HG02943 (cell line): ENCODE data around the gene ZNF513.
"Not testable (repeated sequence)": the region's sequence is repeated elsewhere in the genome, so short reads cannot be mapped to it uniquely, and the experiment has no call there.

ENCODE experiments used
- ATAC-seq: cut with Tn5 transposase; IDR thresholded peaks from one replicate; pipeline ENCODE4 v1.9.1; 2021; ENCODE audit warnings: mild to moderate bottlenecking, low read depth, moderate library complexity; ENCODE audit not compliant: unreplicated experiment

ZNF513 gene

DNA sequence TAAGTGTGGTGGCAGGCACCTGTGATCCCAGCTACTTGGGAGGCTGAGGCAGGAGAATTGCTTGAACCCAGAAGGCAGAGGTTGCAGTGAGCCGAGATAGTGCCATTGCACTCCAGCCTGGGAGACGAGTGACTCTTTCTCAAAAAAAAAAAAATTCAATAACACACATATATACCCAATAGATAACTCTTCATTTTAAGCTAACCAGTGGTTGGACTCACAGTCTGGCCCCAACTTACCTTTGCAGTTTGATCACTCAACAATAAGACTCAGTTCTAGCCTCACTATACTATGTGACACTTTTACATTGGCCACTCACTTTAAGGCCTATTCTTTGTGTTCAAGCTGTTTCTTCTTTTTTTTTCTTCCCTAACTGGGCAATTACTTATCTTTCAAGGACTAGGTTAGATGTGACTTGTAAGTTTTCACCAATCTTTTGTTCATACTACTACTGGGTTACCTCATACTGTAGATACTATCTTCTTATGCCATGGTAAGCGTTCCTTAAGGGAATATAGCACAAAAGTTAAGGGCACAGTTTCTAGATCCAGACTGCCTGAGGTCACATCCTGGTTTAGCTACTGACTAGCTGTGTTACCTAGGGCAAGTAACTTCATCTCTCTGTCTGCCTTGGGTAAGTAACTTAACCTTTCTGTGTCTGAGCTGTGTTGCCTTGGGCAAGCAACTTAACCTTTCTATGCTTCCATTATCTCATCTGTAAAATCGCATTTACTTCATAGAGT lies 17.7 kb downstream of the ZNF513 start:
- no peak for ATAC-seq

DNA sequence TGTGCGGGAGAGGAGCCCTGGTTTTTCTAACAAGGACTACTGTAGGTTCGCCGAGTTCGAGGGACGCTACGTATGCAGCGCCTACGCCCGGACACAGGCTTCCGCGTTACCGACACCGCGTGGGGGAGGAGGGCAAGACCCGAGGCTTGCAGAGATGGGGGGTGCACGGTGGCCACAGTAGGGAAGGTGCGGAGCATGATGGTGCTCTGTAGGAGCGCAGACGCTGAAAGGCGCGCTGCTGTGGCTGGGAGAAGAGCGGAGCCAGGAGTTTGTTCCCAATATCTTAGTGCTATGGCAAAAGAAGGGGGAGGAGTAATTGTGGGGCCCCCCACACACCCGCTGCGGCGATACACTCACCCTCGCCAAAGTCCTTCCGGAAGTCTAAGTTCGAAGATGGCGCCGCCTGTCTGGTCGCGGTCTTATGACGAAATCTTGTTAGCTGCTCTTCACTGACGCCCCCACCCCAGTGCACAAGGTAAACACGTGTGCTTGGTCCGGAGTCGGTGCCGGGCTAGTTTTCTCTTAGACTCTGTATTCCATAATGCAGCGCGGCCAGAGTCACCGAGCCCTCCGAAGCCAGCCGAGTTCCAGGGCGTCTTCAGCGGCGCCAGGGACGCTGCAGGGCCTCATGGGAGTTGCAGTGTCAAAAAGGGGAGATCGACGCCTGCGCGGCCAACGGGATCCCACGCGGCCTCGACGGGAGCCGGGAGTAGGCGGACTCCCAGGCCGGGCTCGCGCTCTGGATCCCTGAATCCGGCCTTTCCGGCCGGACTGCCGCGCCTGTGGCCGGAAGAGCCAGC lies 24.0 kb downstream of the ZNF513 start, which contains the start of gene GTF3C2:
GTF3C2 (minus strand) TSS at position 383 of the 800 bp plus-strand sequence. CDS start 13,210 bp downstream, outside the sequence.
- ATAC-seq, result peak; percentile 75

DNA sequence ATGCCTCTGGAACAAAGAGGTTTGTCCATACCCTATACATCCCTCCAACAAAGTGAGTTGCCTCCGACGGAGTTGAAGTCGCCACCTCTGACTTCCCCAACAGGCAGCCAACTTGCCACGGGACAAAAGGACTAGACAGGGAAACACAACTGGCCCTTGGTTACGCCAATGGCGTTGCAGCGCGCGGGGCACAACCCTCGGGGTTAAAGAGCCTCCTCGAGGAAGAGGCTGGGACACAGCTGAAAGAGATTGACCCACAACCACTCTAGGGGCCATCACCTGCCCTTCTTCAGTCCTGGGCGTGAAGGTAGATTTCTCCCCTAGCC lies 24.5 kb downstream of the ZNF513 start:
- peak; percentile 34 for ATAC-seq

DNA sequence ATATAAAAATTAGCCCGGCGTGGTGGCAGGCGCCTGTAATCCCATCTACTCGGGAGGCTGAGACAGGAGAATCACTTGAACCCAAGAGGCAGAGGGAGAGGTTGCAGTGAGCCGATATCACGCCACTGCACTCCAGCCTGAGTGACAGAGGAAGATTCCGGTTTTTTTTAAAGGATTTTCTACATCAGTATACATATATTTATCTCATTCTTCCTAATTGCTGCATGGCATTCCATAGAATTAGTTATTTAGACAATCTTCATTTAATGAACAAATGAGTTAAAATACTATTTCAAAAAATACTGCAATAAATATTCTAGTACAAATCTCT lies 26.0 kb downstream of the ZNF513 start:
- ATAC-seq, result no peak

DNA sequence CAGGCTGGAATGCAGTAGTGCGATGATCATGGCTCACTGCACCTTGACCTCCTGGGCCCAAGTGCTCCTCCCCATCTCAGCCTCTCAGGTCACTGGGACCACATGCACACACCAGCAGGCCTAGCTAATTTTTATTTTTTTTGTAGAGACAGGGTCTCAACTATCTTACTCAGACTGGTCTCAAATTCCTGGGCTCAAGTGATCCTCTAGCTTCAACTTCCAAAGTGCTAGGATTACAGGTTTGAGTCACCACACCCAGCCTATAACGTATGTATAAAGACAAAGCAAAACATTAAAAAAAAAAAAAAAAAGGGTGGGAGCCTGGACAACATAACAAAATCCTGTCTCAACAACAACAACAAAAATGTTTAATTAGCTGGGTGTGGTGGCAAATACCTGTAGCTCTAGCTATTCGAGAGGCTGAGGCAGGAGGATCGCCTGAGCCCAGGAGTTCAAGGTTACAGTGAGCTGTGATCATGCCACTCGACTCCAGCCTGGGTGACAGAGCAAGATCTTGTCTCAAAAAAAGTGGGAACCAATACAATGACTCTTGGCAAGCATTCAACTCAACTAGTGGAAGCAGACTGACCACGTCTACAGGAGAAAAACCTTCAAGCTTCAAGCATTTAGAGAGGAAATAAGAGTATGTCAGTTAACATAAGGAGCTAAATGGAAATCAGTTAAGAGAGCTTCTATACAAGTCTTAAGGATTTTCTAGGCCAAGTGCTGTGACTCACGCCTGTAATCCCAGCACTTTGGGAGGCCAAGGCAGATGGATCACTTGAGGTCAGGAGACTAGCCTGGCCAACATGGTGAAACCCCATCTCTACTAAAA lies 26.6 kb downstream of the ZNF513 start:
- no peak for ATAC-seq

DNA sequence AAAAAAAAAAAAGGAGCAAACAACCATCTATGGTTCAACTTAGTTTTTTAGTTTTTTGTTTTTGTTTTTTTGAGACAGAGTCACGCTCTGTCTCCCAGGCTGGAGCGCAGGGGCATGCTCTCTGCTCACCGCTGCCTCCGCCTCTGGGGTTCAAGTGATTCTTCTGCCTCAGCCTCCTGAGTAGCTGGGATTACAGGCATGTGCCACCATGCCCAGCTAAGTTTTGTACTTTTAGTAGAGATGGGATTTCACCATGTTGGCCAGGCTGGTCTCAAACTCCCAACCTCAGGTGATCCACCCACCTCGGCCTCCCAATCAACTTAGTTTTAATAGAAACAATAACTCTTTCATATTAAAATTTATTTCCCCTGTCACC lies 27.2 kb downstream of the ZNF513 start:
- not testable (repeated sequence) for ATAC-seq

DNA sequence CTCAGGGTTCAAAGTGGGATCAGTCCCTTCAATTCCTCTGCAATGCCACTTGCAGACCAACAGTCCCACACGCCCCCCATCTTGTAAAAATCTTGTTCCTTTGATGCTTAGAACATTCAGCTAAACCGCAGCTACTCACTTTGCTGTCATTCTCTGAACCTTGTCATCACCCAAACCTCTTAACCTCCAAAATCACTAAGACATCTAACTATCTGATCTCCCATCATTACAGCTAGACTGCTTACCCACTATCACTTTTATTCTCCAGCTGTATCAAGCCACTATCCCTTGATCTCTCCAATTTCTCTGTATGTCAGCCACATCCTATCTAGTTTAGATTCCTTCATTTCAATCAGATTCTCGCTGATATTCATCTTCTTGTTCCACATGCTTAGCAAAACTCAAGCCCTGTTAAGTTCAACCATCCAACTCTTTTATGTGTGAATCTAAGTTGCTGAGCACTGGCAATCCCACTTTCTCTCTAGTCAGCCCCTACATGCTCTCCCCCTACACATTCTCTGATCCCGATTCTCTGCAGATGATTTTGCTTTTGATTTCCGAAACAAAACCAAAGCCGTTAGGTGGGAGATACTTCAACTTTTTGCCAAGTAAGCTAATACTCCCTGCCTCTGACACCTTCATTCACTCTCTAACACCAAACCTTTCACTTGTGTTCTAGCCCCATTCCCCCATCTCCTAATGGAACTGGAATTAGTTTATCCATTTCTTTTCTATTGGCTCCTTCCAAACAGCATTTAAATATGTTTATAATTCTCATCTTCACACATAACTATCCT lies 28.5 kb downstream of the ZNF513 start:
- no peak for ATAC-seq

DNA sequence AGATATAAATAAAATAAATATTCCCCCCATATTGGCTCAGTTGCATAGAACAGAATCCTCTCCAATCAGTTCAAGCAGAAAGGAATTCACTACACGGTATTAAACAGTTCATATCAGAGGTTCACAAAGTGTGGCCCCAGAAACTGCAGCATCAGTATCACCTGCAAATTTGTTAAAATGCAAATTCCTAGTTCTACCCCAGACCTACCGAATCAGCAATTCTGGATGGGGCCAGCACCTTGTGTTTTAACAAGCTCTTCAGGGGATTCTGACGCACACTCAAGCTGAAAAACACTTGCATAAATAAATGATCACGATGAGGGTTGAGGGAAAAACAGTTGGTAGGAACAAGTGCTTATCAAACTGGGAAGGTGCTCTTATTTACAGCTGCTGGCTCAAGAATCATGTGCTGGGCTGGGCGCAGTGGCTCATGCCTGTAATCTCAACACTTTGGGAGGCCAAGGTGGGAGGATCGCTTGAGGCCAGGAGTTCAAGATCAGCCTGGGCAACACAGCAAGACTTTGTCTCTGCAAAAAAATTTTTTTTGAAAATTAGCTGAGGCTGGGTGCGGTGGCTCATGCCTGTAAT lies 30.3 kb downstream of the ZNF513 start:
- ATAC-seq, result no peak

DNA sequence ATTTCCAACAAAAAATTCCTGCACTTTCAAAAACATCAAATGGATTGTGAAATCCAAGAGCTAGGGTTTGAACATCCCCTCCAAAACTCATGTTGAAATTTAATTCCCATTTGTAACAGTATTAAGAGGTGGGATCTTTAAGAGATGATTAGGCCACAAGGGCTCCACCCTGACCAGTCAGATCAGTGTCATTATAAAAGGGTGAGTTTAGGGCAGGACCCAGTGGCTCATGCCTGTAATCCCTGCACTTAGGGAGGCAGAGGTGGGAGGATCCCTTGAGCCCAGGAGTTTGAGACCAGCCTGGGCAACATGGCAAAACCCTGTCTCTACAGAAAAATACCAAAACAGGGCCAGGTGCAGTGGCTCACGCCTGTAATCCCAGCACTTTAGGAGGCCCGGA lies 32.9 kb downstream of the ZNF513 start:
- ATAC-seq, result no peak

DNA sequence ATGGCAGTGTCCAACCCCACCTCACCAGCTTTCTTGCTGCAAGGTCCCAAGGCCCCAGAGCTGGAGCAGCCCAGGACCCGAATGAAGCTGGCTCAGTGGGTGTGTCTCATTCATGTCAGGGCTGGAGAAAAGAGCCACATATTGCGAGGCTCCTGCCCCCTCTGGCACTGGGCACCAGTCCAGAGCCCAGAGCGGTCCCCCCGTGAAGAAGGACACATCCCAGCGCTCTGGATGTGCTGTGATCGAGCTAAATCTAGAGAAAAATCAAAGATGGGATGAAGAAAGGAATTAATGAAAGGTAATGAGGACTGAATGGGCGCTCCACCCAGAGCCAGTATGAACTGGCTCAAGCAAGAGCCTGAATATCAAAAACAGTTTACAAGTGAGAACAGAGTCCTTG lies 44.4 kb downstream of the ZNF513 start:
- no peak for ATAC-seq

DNA sequence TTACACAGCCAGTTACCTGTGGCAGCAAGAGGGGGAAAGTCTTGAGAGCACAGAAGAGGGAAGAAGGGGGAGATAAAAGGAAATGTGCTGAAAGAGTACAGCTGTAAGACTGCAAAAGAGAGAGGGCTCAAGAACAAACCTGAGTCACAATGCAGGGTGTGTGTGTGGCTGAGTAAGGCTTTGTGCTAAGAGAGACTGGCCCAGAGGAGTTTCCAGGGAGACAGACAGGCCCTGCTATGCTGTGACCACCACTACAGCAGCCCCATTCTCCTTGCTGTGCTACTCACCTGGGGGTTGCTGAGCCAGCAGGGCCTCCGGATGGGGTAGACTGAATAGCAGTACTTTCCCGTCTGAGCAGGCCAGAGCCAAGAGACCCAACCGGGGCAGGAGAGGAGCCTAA lies 45.2 kb downstream of the ZNF513 start:
- ATAC-seq, result no peak
